Suprapubic skin (tissue), 4 donors: Measurements from ENCODE around the gene FYN.
A peak's percentile ranks its signal among the peaks of the same experiment; 100 is the strongest.

Source experiments
- CTCF ChIP-seq, 2 donors: fragments of 200-600 bp in 1 of 2; fragments of 450-650 bp in 1 of 2; sonication (generic) in 1 of 2; IDR thresholded peaks; one replicate each; pipeline ENCODE4 v1.5.1; 2016 to 2019; ENCODE audit warnings: antibody characterized with exemption in 2 of 2, mild to moderate bottlenecking in 1 of 2, moderate library complexity in 1 of 2
- POLR2A ChIP-seq, 2 donors: fragments of 450-650 bp; IDR thresholded peaks; one replicate each; pipeline ENCODE4 v1.6.1; 2017; ENCODE audit warnings: antibody characterized with exemption in 2 of 2, mild to moderate bottlenecking in 2 of 2, moderate library complexity in 2 of 2
- POLR2AphosphoS5 ChIP-seq, 3 donors: sonication (generic); formaldehyde crosslinking; IDR thresholded peaks; one replicate each; pipeline ENCODE4 v1.6.1; 2017; ENCODE audit warnings: antibody characterized with exemption in 3 of 3

- TF ChIP-seq CTCF (IDR thresholded peaks at IDR 0.05) (peak; percentile 29 to 45), POLR2A (IDR thresholded peaks at IDR 0.05) (peak; percentile 30 to 88), POLR2AphosphoS5 (IDR thresholded peaks at IDR 0.05) (peak; percentile 31 to 89 (median 62))
Measured at GRCh38 chr6:111873178-111874024, at the start of gene FYN.
